Tibial artery (tissue), 4 donors: ENCODE data around the gene ERC2.

Experiments
- DNase-seq, 2 donors: peaks; one replicate each; pipeline ENCODE4 v3.0.0-alpha.2; 2019
- H3K27ac ChIP-seq, 2 donors: fragments of 200-600 bp; sonication (generic) in 1 of 2; 1 replicate in 1 of 2; 2 replicates in 1 of 2; pipeline ENCODE4 v1.5.1; 2018 to 2019; ENCODE audit warnings: mild to moderate bottlenecking in 1 of 2
- H3K27me3 ChIP-seq, 2 donors: fragments of 200-600 bp; sonication (generic) in 1 of 2; one replicate each; pipeline versions ENCODE4 v1.5.1 to v1.6.0; 2016 to 2019
- H3K36me3 ChIP-seq, 3 donors: fragments of 200-600 bp; sonication (generic) in 2 of 3; one replicate each; pipeline ENCODE4 v1.5.1; 2016 to 2019; ENCODE audit warnings: mild to moderate bottlenecking in 2 of 3
- H3K4me1 ChIP-seq, 4 donors: fragments of 200-600 bp; sonication (generic) in 2 of 4; 1 replicate in 3 of 4; 2 replicates in 1 of 4; pipeline ENCODE4 v1.5.1; 2016 to 2019
- H3K4me3 ChIP-seq, 2 donors: fragments of 200-600 bp; sonication (generic) in 1 of 2; 1 replicate in 1 of 2; 2 replicates in 1 of 2; pipeline ENCODE4 v1.5.1; 2018 to 2019; ENCODE audit warnings: mild to moderate bottlenecking in 2 of 2
- H3K9me3 ChIP-seq, 3 donors: fragments of 200-600 bp; sonication (generic) in 1 of 3; one replicate each; pipeline ENCODE4 v1.5.1; 2016 to 2019
- CTCF ChIP-seq, 2 experiments: fragments of 200-600 bp in 1 of 2; fragments of 450-650 bp in 1 of 2; IDR thresholded peaks; one replicate each; pipeline ENCODE4 v1.5.1; 2017 to 2019; ENCODE audit warnings: antibody characterized with exemption in 2 of 2, mild to moderate bottlenecking in 1 of 2, moderate library complexity in 1 of 2
- intact Hi-C: fragments of 100-400 bp; cut with DNase I; formaldehyde crosslinking; loops from one replicate; pipeline ENCODE4 v1.15.0; 2023; ENCODE audit warnings: low total_unique reads

The ERC2 gene

GRCh38 chr3:55805169-55805568 is 663.1 kb downstream of the ERC2 start:
- TF ChIP-seq CTCF (IDR thresholded peaks at IDR 0.05), result no peak
- no peaks in the 10 kb centered on the region for H3K9me3 ChIP-seq
- no peaks in the 10 kb centered on the region for H3K27me3 ChIP-seq
- DNase-seq, result no peak
- H3K4me3 ChIP-seq, result no peak overlapping the region
- no peak overlapping the region for H3K27ac ChIP-seq
- intact Hi-C loops, result no loop called here
- no peaks in the 10 kb centered on the region for H3K4me1 ChIP-seq
- H3K36me3 ChIP-seq, result no peaks in the 10 kb centered on the region

- DNase-seq, result no peak
- no peak for TF ChIP-seq CTCF (IDR thresholded peaks at IDR 0.05)
- Histone ChIP-seq H3K4me1 (no peaks in the 10 kb centered on the region), H3K9me3 (no peaks in the 10 kb centered on the region), H3K27ac (no peak overlapping the region), H3K4me3 (no peak overlapping the region), H3K36me3 (no peaks in the 10 kb centered on the region), H3K27me3 (no peaks in the 10 kb centered on the region)
- intact Hi-C loops, result no loop called here
Measured at GRCh38 chr3:55804170-55805095, 663.8 kb downstream of the ERC2 start.

GRCh38 chr3:55802816-55803215 is 665.5 kb downstream of the ERC2 start:
- no peak for DNase-seq
- no peak overlapping the region for H3K4me3 ChIP-seq
- H3K9me3 ChIP-seq, result no peaks in the 10 kb centered on the region
- no peaks in the 10 kb centered on the region for H3K4me1 ChIP-seq
- TF ChIP-seq CTCF (IDR thresholded peaks at IDR 0.05), result no peak
- H3K27ac ChIP-seq, result no peak overlapping the region
- intact Hi-C loops, result no loop called here
- H3K36me3 ChIP-seq, result no peaks in the 10 kb centered on the region
- H3K27me3 ChIP-seq, result no peaks in the 10 kb centered on the region

GRCh38 chr3:55801676-55802075 is 666.6 kb downstream of the ERC2 start:
- Histone ChIP-seq H3K36me3 (no peaks in the 10 kb centered on the region), H3K4me3 (no peak overlapping the region), H3K27me3 (no peaks in the 10 kb centered on the region), H3K9me3 (no peaks in the 10 kb centered on the region), H3K4me1 (no peaks in the 10 kb centered on the region), H3K27ac (no peak overlapping the region)
- DNase-seq, result no peak
- intact Hi-C loops, result no loop called here
- no peak for TF ChIP-seq CTCF (IDR thresholded peaks at IDR 0.05)

GRCh38 chr3:55801068-55801467 is 667.2 kb downstream of the ERC2 start:
- Histone ChIP-seq H3K27me3 (no peaks in the 10 kb centered on the region), H3K27ac (no peak overlapping the region), H3K36me3 (no peaks in the 10 kb centered on the region), H3K4me3 (no peak overlapping the region), H3K4me1 (no peaks in the 10 kb centered on the region), H3K9me3 (no peaks in the 10 kb centered on the region)
- no peak for DNase-seq
- intact Hi-C loops, result no loop called here
- no peak for TF ChIP-seq CTCF (IDR thresholded peaks at IDR 0.05)
